Epithelial cell of esophagus (primary cell): ENCODE measurements around the gene CERK.

Experiments used
- DNase-seq: peaks from one replicate; pipeline ENCODE4 v3.0.0; 2010; ENCODE audit warnings: low read depth
- H3K4me3 ChIP-seq: 2 replicates; pipeline ENCODE4 v1.5.1; 2011; ENCODE audit warnings: mild to moderate bottlenecking, low read length, control low read depth
- TF ChIP-seq, protein P1 (sequence below): IDR thresholded peaks from 2 replicates; pipeline ENCODE4 v1.5.1; 2011; ENCODE audit warnings: low read depth, mild to moderate bottlenecking, low read length, control low read depth, inconsistent platforms; ENCODE audit not compliant: insufficient read depth; ENCODE audit errors: missing control alignments

CERK gene

DNA sequence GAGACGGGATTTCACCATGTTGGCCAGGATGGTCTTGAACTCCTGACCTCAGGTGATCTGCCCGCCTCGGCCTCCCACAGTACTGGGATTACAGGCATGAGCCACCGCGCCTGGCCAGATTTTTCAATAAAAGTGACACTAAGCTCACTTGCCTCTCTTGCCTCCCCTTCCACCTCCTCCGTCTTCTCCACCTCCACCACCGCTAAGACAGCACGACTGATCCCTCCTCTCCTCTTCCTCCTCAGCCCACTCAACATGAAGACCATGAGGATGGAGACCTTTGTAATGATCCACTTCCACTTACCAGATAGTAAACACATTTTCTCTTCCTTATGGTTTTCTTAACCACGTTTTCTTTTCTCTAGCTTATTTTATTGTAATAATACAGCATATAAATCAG is 14.2 kb downstream of the CERK start:
- H3K4me3 ChIP-seq: no peak overlapping the region
- no peak for DNase-seq
- TF ChIP-seq, protein P1, sequence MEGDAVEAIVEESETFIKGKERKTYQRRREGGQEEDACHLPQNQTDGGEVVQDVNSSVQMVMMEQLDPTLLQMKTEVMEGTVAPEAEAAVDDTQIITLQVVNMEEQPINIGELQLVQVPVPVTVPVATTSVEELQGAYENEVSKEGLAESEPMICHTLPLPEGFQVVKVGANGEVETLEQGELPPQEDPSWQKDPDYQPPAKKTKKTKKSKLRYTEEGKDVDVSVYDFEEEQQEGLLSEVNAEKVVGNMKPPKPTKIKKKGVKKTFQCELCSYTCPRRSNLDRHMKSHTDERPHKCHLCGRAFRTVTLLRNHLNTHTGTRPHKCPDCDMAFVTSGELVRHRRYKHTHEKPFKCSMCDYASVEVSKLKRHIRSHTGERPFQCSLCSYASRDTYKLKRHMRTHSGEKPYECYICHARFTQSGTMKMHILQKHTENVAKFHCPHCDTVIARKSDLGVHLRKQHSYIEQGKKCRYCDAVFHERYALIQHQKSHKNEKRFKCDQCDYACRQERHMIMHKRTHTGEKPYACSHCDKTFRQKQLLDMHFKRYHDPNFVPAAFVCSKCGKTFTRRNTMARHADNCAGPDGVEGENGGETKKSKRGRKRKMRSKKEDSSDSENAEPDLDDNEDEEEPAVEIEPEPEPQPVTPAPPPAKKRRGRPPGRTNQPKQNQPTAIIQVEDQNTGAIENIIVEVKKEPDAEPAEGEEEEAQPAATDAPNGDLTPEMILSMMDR: no peak

DNA sequence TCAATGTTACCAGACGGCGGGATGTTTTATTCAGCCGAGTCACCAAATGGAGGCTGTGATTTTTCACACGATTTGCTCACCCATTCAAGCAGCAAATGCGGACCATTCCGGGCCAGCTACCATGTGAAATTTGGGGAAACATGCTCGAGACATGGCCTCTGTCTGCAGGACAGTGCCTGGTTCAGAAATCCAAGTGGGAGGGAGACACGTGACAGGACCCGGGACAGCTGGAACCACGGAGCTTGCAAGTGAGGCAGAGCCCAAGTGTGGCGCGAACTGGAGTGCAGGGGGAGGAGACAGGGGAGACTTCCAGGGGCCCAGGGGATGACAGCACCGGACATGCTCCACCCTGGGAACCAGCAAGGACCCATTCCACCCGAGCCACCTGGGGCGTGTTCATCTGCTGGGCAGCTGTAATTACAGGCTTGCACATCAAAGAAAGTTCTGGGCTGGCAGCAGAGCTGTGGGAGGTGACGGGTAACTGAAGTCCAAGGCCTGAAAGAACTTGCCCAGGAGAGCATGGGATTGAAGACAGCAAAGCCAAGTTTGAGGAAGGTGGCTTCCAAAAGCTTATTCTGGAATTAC is 16.5 kb downstream of the CERK start:
- H3K4me3 ChIP-seq: no peak overlapping the region
- TF ChIP-seq, protein P1: no peak
- peak; percentile 56 for DNase-seq

DNA sequence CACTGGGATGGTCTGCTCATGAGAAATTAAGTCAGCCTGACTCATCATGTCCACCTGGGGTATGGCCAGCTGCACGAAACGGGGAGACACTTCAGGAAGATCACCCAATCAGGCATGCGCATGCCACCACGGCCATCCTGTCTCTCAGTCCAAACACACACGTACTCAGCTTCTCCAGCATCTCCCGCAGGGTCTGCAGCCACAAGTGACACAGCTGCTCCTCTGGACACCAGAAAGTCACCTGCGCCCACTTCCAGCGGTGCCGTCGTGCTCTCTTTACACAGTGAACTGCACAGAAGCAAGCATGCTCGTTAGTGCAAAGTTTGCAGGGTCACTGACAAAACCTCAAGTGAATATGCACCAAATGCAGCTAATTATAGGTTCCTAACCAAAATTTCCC is 18.1 kb downstream of the CERK start:
- H3K4me3 ChIP-seq: no peak overlapping the region
- DNase-seq: no peak
- TF ChIP-seq, protein P1: no peak

DNA sequence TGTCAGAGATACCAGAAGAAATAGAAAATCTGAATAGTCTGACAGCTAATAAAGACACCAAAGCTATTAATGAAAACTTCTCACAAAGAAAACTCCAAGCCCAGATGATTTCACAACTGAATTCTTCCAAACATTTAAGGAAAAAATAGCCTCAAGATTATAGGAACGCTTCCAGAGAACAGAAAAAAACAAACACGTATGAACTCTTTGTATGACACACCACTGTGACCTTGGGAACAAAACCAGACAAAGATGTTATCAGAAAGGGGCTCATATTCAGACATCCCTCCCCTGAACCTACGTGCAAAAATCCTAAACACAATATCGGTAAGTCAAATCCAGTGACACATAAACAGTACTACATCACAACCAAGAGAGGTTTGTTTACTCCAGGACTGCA is 23.5 kb downstream of the CERK start:
- no peak for DNase-seq
- no peak overlapping the region for H3K4me3 ChIP-seq
- TF ChIP-seq, protein P1: no peak

DNA sequence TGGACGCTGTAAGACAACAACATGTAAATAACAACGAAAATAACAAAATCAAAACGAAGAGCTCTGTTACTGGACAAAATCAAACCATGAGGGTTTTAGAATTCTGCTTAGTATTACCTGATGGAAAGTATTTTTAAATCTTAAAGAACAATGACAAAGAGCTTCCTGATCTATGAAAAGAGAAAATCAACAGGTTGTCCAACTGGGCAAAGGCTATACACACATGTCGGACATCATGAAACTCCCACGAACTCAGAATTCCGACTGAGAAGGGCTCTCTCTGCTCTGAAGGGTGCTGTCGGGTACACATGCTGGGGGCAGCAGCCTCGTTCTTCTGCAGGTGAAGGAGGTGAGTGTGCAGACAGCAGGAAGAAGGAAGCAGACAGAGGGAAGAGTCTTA is 25.8 kb downstream of the CERK start:
- H3K4me3 ChIP-seq: no peak overlapping the region
- DNase-seq: no peak
- TF ChIP-seq, protein P1: no peak

DNA sequence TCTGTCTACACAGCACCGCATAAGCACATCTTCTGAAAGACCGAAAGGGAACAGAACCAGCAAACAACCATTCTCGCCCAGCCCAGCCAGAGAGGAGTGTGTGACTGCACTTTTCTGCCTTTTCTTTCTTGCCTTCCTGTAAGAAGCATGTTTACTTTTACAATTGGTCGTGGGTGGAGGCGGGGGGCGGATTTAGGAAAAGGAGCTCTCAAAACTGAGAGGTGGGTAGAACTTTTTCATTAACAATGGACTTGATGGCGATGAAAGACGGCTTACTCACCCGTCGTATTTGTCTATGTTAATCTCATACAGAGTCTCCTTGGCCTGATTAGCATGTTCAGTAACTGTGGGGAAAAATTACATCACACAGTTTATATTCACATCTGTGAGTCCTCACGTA is 27.2 kb downstream of the CERK start:
- H3K4me3 ChIP-seq: no peak overlapping the region
- peak; percentile 75 for DNase-seq
- TF ChIP-seq, protein P1: no peak

DNA sequence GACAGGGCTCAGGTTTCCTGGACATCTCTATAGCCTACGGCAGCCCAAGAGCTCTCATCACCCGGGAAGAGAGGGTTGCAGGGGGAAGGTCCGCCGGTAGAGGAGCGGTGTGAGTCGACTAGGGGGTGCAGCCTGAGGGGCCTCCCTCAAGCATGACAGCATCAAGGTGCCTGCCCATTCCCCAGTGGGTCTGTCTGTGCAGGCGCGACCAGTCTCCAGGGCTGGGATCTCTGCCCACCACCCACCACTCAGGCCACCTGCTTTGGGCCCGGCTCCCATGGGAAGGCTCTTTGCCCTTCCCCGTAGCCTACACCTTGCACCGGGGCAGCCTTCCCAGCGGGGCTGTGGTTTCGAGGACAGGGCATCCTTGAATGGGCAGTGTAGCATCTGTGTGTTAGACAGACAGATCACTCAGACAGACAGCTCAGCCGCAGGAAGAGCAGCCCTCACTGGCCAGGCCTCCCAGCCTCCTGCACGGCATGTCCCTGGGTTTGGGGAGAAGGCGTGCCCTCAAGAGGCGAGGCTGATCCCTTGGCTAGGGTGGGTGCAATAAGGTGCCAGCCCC is 29.2 kb downstream of the CERK start:
- DNase-seq: no peak
- no peak overlapping the region for H3K4me3 ChIP-seq
- TF ChIP-seq, protein P1: no peak
